K562 (cell line): ENCODE results near the gene IFITM2. TPM values are rescaled to one million over a fixed set of nuclear protein-coding genes. Genes with fewer than 3 reads are reported as not detected.

ENCODE experiments used
- FOXA1 ChIP-seq: fragments of 450-650 bp; IDR thresholded peaks from 2 replicates; pipeline ENCODE4 v1.6.1; 2016; ENCODE audit warnings: mild to moderate bottlenecking, borderline replicate concordance
- FOXA3 ChIP-seq, 2 experiments: fragments of 450-650 bp in 1 of 2; sonication (generic) in 1 of 2; formaldehyde crosslinking; IDR thresholded peaks in 1 of 2; conservative IDR thresholded peaks in 1 of 2; 2 replicates each; pipeline versions ENCODE4 v1.4.0 to v1.8.0; 2020 to 2022; ENCODE audit warnings: mild to moderate bottlenecking in 2 of 2, missing genetic modification reagents in 1 of 2
- HOXB6 ChIP-seq: fragments of 250-450 bp; sonication (Bioruptor Pico); IDR thresholded peaks from 2 replicates; pipeline ENCODE4 v1.5.1; 2022; ENCODE audit warnings: mild to moderate bottlenecking, borderline replicate concordance
- JUN ChIP-seq, 2 experiments: sonication (generic) in 1 of 2; formaldehyde crosslinking in 1 of 2; IDR thresholded peaks; 2 replicates each; pipeline versions ENCODE4 v1.6.1 to v1.8.0; 2012 to 2022; ENCODE audit warnings: borderline replicate concordance in 2 of 2, mild to moderate bottlenecking in 2 of 2, improper control_type of control experiment in 1 of 2, low read depth in 1 of 2, low read length in 1 of 2, missing genetic modification reagents in 1 of 2
- OTX1 ChIP-seq: fragments of 450-650 bp; formaldehyde crosslinking; IDR thresholded peaks from 2 replicates; pipeline ENCODE4 v1.4.0; 2022; ENCODE audit warnings: mild to moderate bottlenecking
- PTBP1 ChIP-seq: fragments of 200-400 bp; formaldehyde crosslinking; IDR thresholded peaks from 2 replicates; pipeline ENCODE4 v1.6.1; 2017; ENCODE audit warnings: low read depth, low read length
- RFX5 ChIP-seq: IDR thresholded peaks from 2 replicates; pipeline ENCODE4 v1.6.1; 2011; ENCODE audit warnings: low read depth, mild to moderate bottlenecking, improper control_type of control experiment, low read length
- STAG1 ChIP-seq: sonication (generic); formaldehyde crosslinking; IDR thresholded peaks from 2 replicates; pipeline ENCODE4 v1.5.0; 2020; ENCODE audit warnings: missing genetic modification reagents, borderline replicate concordance
- ZKSCAN8 ChIP-seq: fragments of 200-800 bp; sonication (Bioruptor generic); IDR thresholded peaks from 2 replicates; pipeline ENCODE4 v1.6.1; 2016; ENCODE audit warnings: missing genetic modification characterization, missing compliant biosample characterization
- polyA plus RNA-seq, 8 experiments: library from polyadenylated mRNA; depleted of rRNA in 4 of 8; stranded (reverse) in 5 of 8; unstranded in 3 of 8; fragments of >200 nt; fragmentation: Nextera tagmentation in 2 of 8; fragmentation: Illumina TruSeq in 1 of 8; extraction: Ambion mirVana in 2 of 8; extraction: Trizol in 1 of 8; gene quantifications; 2 replicates each; pipeline versions ENCODE4 v1.2.1 to v1.2.3, GENCODE V29; 2011 to 2014; ENCODE audit warnings: inconsistent platforms in 1 of 8, missing spikeins in 1 of 8
- total RNA-seq, 7 experiments: library from RNA; depleted of rRNA in 6 of 7; stranded (reverse); fragments of >200 nt in 6 of 7; fragmentation: Illumina TruSeq in 2 of 7; extraction: Trizol in 2 of 7; gene quantifications; 2 replicates each; pipeline versions ENCODE4 v1.2.1 to v1.2.3, GENCODE V29; 2011 to 2021; ENCODE audit warnings: low replicate concordance in 1 of 7
- TF ChIP-seq, protein P1 (sequence below): fragments of 450-650 bp; IDR thresholded peaks from 2 replicates; pipeline ENCODE4 v1.6.1; 2016; ENCODE audit warnings: mild to moderate bottlenecking, moderate library complexity
- TF ChIP-seq, protein P2 (sequence below): sonication (generic); formaldehyde crosslinking; IDR thresholded peaks from 2 replicates; pipeline ENCODE4 v1.8.0; 2022; ENCODE audit warnings: mild to moderate bottlenecking, missing genetic modification reagents

Gene IFITM2
- total and polyA plus RNA-seq, 9 of the 15 experiments (the other 6 are each of a cell fraction or from before 2014, with no cell fraction given): 52.8 to 4,872 (median 356) TPM

DNA sequence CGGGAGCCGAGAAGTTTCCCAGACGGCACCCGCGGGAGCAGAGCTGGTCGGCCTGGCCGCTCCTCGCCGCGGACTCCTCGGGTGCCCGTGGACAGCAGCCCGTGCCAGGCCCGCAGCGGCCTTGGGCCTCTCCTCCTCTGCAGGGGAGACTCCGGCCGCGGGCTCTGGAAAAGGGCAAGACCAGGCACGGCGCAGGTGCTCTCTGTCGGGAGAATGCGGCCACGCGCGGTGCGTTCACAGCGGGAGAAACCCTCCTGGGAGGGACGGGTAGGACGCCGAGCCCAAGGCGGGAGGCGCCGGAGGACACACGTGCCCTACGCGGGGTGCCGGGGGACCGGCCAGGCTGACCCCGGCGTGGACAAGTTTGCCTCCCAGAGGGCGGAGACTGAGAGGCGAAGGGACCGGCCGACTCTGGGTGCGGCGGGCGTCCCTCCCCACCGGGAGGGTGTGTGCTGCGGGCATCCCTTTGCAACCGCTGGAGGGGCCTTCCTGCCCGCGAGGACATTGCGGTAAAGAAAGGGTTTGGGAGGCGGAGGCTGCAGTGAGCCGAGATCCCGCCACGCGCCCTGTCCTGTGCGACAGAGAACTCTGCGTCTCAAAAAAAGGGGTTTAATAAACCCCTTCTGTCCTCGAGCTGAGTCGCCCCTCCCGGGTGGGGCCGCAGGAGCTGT lies 8.6 kb downstream of the IFITM2 start (continued):
- TF ChIP-seq, protein P1, sequence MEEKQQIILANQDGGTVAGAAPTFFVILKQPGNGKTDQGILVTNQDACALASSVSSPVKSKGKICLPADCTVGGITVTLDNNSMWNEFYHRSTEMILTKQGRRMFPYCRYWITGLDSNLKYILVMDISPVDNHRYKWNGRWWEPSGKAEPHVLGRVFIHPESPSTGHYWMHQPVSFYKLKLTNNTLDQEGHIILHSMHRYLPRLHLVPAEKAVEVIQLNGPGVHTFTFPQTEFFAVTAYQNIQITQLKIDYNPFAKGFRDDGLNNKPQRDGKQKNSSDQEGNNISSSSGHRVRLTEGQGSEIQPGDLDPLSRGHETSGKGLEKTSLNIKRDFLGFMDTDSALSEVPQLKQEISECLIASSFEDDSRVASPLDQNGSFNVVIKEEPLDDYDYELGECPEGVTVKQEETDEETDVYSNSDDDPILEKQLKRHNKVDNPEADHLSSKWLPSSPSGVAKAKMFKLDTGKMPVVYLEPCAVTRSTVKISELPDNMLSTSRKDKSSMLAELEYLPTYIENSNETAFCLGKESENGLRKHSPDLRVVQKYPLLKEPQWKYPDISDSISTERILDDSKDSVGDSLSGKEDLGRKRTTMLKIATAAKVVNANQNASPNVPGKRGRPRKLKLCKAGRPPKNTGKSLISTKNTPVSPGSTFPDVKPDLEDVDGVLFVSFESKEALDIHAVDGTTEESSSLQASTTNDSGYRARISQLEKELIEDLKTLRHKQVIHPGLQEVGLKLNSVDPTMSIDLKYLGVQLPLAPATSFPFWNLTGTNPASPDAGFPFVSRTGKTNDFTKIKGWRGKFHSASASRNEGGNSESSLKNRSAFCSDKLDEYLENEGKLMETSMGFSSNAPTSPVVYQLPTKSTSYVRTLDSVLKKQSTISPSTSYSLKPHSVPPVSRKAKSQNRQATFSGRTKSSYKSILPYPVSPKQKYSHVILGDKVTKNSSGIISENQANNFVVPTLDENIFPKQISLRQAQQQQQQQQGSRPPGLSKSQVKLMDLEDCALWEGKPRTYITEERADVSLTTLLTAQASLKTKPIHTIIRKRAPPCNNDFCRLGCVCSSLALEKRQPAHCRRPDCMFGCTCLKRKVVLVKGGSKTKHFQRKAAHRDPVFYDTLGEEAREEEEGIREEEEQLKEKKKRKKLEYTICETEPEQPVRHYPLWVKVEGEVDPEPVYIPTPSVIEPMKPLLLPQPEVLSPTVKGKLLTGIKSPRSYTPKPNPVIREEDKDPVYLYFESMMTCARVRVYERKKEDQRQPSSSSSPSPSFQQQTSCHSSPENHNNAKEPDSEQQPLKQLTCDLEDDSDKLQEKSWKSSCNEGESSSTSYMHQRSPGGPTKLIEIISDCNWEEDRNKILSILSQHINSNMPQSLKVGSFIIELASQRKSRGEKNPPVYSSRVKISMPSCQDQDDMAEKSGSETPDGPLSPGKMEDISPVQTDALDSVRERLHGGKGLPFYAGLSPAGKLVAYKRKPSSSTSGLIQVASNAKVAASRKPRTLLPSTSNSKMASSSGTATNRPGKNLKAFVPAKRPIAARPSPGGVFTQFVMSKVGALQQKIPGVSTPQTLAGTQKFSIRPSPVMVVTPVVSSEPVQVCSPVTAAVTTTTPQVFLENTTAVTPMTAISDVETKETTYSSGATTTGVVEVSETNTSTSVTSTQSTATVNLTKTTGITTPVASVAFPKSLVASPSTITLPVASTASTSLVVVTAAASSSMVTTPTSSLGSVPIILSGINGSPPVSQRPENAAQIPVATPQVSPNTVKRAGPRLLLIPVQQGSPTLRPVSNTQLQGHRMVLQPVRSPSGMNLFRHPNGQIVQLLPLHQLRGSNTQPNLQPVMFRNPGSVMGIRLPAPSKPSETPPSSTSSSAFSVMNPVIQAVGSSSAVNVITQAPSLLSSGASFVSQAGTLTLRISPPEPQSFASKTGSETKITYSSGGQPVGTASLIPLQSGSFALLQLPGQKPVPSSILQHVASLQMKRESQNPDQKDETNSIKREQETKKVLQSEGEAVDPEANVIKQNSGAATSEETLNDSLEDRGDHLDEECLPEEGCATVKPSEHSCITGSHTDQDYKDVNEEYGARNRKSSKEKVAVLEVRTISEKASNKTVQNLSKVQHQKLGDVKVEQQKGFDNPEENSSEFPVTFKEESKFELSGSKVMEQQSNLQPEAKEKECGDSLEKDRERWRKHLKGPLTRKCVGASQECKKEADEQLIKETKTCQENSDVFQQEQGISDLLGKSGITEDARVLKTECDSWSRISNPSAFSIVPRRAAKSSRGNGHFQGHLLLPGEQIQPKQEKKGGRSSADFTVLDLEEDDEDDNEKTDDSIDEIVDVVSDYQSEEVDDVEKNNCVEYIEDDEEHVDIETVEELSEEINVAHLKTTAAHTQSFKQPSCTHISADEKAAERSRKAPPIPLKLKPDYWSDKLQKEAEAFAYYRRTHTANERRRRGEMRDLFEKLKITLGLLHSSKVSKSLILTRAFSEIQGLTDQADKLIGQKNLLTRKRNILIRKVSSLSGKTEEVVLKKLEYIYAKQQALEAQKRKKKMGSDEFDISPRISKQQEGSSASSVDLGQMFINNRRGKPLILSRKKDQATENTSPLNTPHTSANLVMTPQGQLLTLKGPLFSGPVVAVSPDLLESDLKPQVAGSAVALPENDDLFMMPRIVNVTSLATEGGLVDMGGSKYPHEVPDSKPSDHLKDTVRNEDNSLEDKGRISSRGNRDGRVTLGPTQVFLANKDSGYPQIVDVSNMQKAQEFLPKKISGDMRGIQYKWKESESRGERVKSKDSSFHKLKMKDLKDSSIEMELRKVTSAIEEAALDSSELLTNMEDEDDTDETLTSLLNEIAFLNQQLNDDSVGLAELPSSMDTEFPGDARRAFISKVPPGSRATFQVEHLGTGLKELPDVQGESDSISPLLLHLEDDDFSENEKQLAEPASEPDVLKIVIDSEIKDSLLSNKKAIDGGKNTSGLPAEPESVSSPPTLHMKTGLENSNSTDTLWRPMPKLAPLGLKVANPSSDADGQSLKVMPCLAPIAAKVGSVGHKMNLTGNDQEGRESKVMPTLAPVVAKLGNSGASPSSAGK: peak; percentile 99
- TF ChIP-seq RFX5 (no peak), FOXA3 (CRISPR knock-in tag; conservative IDR thresholded peaks at IDR 0.05 in 1 of 2, IDR thresholded peaks at IDR 0.05 in 1 of 2) (no peak), PTBP1 (no peak; the same call in 1 of the 2 replicates), OTX1 (no peak), FOXA1 (no peak), HOXB6 (CRISPR knock-in tag) (no peak), JUN (IDR thresholded peaks at IDR 0.05; ENCODE audit: borderline replicate concordance, low read depth, low read length) (no peak), JUN (CRISPR knock-in tag; IDR thresholded peaks at IDR 0.05; ENCODE audit: borderline replicate concordance) (no peak), ZKSCAN8 (CRISPR knock-in tag) (no peak), STAG1 (CRISPR knock-in tag) (no peak)
- TF ChIP-seq, protein P2, sequence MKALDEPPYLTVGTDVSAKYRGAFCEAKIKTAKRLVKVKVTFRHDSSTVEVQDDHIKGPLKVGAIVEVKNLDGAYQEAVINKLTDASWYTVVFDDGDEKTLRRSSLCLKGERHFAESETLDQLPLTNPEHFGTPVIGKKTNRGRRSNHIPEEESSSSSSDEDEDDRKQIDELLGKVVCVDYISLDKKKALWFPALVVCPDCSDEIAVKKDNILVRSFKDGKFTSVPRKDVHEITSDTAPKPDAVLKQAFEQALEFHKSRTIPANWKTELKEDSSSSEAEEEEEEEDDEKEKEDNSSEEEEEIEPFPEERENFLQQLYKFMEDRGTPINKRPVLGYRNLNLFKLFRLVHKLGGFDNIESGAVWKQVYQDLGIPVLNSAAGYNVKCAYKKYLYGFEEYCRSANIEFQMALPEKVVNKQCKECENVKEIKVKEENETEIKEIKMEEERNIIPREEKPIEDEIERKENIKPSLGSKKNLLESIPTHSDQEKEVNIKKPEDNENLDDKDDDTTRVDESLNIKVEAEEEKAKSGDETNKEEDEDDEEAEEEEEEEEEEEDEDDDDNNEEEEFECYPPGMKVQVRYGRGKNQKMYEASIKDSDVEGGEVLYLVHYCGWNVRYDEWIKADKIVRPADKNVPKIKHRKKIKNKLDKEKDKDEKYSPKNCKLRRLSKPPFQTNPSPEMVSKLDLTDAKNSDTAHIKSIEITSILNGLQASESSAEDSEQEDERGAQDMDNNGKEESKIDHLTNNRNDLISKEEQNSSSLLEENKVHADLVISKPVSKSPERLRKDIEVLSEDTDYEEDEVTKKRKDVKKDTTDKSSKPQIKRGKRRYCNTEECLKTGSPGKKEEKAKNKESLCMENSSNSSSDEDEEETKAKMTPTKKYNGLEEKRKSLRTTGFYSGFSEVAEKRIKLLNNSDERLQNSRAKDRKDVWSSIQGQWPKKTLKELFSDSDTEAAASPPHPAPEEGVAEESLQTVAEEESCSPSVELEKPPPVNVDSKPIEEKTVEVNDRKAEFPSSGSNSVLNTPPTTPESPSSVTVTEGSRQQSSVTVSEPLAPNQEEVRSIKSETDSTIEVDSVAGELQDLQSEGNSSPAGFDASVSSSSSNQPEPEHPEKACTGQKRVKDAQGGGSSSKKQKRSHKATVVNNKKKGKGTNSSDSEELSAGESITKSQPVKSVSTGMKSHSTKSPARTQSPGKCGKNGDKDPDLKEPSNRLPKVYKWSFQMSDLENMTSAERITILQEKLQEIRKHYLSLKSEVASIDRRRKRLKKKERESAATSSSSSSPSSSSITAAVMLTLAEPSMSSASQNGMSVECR (CRISPR knock-in tag): peak; percentile 45; the same call in 1 of the 2 replicates
